SU-DHL-6 (cell line): ENCODE measurements around the gene CBX6.

Experiments used
- H2AFZ ChIP-seq: fragments of 200-600 bp; sonication (generic); 2 replicates; pipeline ENCODE4 v1.6.1; 2014; ENCODE audit warnings: low read depth, mild to moderate bottlenecking, moderate library complexity, mixed read lengths, antibody characterized with exemption, low read length; ENCODE audit not compliant: severe bottlenecking
- H3F3A ChIP-seq: fragments of 200-600 bp; shearing (Covaris generic); 2 replicates; pipeline ENCODE4 v1.6.0; 2016; ENCODE audit warnings: antibody characterized with exemption, mild to moderate bottlenecking; ENCODE audit not compliant: insufficient read depth
- H3K27ac ChIP-seq: fragments of 200-600 bp; sonication (generic); 2 replicates; pipeline ENCODE4 v1.5.1; 2016; ENCODE audit warnings: low read depth, mild to moderate bottlenecking, low read length, moderate library complexity, mixed read lengths
- H3K27me3 ChIP-seq: fragments of 200-600 bp; sonication (generic), shearing (Covaris generic); 2 replicates; pipeline ENCODE4 v1.6.0; 2014; ENCODE audit warnings: mild to moderate bottlenecking, low read length
- H3K36me3 ChIP-seq: fragments of 200-600 bp; sonication (generic); 2 replicates; pipeline ENCODE4 v1.6.1; 2014; ENCODE audit warnings: mild to moderate bottlenecking, low read length, mixed read lengths
- H3K4me2 ChIP-seq: fragments of 300-600, 200-600 bp; shearing (Covaris generic), sonication (generic); 2 replicates; pipeline ENCODE4 v1.6.0; 2014; ENCODE audit warnings: low read length, low read depth, mild to moderate bottlenecking; ENCODE audit not compliant: poor library complexity, severe bottlenecking
- H3K4me3 ChIP-seq: fragments of 200-600 bp; sonication (generic); 2 replicates; pipeline ENCODE4 v1.5.1; 2014; ENCODE audit warnings: antibody characterized with exemption, low read length, mild to moderate bottlenecking, mixed read lengths; ENCODE audit not compliant: insufficient read depth, poor library complexity, severe bottlenecking
- H3K79me2 ChIP-seq: fragments of 200-600 bp; sonication (generic); 2 replicates; pipeline ENCODE4 v1.6.1; 2014; ENCODE audit warnings: mild to moderate bottlenecking, low read length, moderate library complexity; ENCODE audit not compliant: insufficient read depth
- H3K9ac ChIP-seq: fragments of 200-600 bp; sonication (generic); 2 replicates; pipeline ENCODE4 v1.7.0; 2014; ENCODE audit warnings: mild to moderate bottlenecking, low read length
- H3K9me2 ChIP-seq: fragments of 200-600 bp; sonication (generic); replicated peaks from 2 replicates; pipeline ENCODE4 v1.6.1; 2014; ENCODE audit warnings: low read length; ENCODE audit not compliant: insufficient read depth
- H3K9me3 ChIP-seq: fragments of 200-600 bp; sonication (generic); 2 replicates; pipeline ENCODE4 v1.6.1; 2014; ENCODE audit warnings: low read length, mixed read lengths; ENCODE audit not compliant: insufficient read depth
- H4K20me1 ChIP-seq: fragments of 200-600 bp; sonication (generic); 2 replicates; pipeline ENCODE4 v1.6.1; 2014; ENCODE audit warnings: low read depth, mild to moderate bottlenecking, antibody characterized with exemption, low read length, moderate library complexity, mixed read lengths
- EZH2phosphoT487 ChIP-seq: fragments of 200-600 bp; sonication (generic), shearing (Covaris generic); conservative IDR thresholded peaks from 2 replicates; pipeline ENCODE4 v1.6.1; 2018; ENCODE audit warnings: mild to moderate bottlenecking, antibody characterized with exemption, low read length, moderate library complexity, mixed read lengths
- TF ChIP-seq, protein P1 (sequence below): fragments of 200-600 bp; sonication (generic); IDR thresholded peaks from one replicate; pipeline ENCODE4 v1.5.1; 2017; ENCODE audit warnings: antibody characterized with exemption, mild to moderate bottlenecking, low read length, moderate library complexity; ENCODE audit not compliant: insufficient read depth, poor library complexity, severe bottlenecking

CBX6 gene

GRCh38 chr22:38841211-38841610 is 30.8 kb downstream of the CBX6 start:
- H3K9me3 ChIP-seq, result no peaks in the 10 kb centered on the region
- TF ChIP-seq EZH2phosphoT487, result no peak
- TF ChIP-seq, protein P1, sequence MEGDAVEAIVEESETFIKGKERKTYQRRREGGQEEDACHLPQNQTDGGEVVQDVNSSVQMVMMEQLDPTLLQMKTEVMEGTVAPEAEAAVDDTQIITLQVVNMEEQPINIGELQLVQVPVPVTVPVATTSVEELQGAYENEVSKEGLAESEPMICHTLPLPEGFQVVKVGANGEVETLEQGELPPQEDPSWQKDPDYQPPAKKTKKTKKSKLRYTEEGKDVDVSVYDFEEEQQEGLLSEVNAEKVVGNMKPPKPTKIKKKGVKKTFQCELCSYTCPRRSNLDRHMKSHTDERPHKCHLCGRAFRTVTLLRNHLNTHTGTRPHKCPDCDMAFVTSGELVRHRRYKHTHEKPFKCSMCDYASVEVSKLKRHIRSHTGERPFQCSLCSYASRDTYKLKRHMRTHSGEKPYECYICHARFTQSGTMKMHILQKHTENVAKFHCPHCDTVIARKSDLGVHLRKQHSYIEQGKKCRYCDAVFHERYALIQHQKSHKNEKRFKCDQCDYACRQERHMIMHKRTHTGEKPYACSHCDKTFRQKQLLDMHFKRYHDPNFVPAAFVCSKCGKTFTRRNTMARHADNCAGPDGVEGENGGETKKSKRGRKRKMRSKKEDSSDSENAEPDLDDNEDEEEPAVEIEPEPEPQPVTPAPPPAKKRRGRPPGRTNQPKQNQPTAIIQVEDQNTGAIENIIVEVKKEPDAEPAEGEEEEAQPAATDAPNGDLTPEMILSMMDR, result no peak
- H3K9me2 ChIP-seq, result no peaks in the 10 kb centered on the region
- no peak overlapping the region for H3K4me2 ChIP-seq
- H3K36me3 ChIP-seq, result no peaks in the 10 kb centered on the region
- no peak overlapping the region for H3K9ac ChIP-seq
- H3F3A ChIP-seq, result no peaks in the 10 kb centered on the region
- no peak overlapping the region for H3K4me3 ChIP-seq
- no peaks in the 10 kb centered on the region for H3K79me2 ChIP-seq
- H4K20me1 ChIP-seq, result no peaks in the 10 kb centered on the region
- no peak overlapping the region for H2AFZ ChIP-seq
- H3K27me3 ChIP-seq, result no peaks in the 10 kb centered on the region
- no peak overlapping the region for H3K27ac ChIP-seq

DNA sequence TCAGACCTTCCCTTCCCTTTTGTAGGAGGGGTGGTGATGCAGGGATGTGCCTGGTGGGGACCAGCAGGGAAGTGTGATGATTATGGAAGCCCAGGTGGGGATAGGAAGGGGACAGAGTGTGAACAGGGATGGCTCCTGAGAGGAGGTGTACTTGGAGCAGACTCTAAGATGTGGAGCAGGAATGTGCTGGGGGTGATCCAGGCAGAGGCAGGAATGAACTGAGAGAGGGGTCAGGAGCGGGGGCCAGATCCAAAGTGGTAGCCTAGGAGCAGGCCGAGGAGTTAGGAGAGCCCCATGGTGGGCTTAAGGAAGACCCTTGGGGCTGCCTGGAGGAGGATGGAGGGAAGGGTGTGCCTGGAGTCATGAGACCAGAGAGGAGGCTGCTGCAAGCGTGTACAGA is 31.9 kb downstream of the CBX6 start:
- Histone ChIP-seq H3K36me3 (no peaks in the 10 kb centered on the region), H3K9me2 (no peaks in the 10 kb centered on the region), H3K4me2 (no peak overlapping the region), H3K9me3 (no peaks in the 10 kb centered on the region), H3K27ac (no peak overlapping the region), H3K4me3 (no peak overlapping the region), H3K79me2 (no peaks in the 10 kb centered on the region), H3K27me3 (no peaks in the 10 kb centered on the region), H3K9ac (no peak overlapping the region), H3F3A (no peaks in the 10 kb centered on the region), H4K20me1 (no peaks in the 10 kb centered on the region), H2AFZ (no peak overlapping the region)
- TF ChIP-seq, protein P1, result no peak
- TF ChIP-seq EZH2phosphoT487, result no peak

GRCh38 chr22:38839686-38840085 is 32.3 kb downstream of the CBX6 start:
- H3K9me3 ChIP-seq, result no peaks in the 10 kb centered on the region
- H3F3A ChIP-seq, result no peaks in the 10 kb centered on the region
- H3K79me2 ChIP-seq, result no peaks in the 10 kb centered on the region
- no peaks in the 10 kb centered on the region for H3K9me2 ChIP-seq
- H3K27ac ChIP-seq, result no peak overlapping the region
- H3K4me3 ChIP-seq, result no peak overlapping the region
- H3K4me2 ChIP-seq, result no peak overlapping the region
- H3K27me3 ChIP-seq, result no peaks in the 10 kb centered on the region
- no peak overlapping the region for H2AFZ ChIP-seq
- TF ChIP-seq, protein P1, result no peak
- TF ChIP-seq EZH2phosphoT487, result no peak
- no peak overlapping the region for H3K9ac ChIP-seq
- H3K36me3 ChIP-seq, result no peaks in the 10 kb centered on the region
- no peaks in the 10 kb centered on the region for H4K20me1 ChIP-seq
